K562 (cell line): ENCODE data around the gene MDK. TPM values are rescaled to one million over a fixed set of nuclear protein-coding genes. Genes with fewer than 3 reads are reported as not detected.
A peak's percentile ranks its signal among the peaks of the same experiment; 100 is the strongest.

Source experiments
- BHLHE40 ChIP-seq: IDR thresholded peaks from 2 replicates; pipeline ENCODE4 v1.6.1; 2011; ENCODE audit warnings: low read length, improper control_type of control experiment
- CBFA2T3 ChIP-seq: fragments of 450-650 bp; IDR thresholded peaks from 2 replicates; pipeline ENCODE4 v1.6.1; 2017
- CBX5 ChIP-seq: IDR thresholded peaks from 2 replicates; pipeline ENCODE4 v1.6.1; 2014; ENCODE audit warnings: low read depth, borderline replicate concordance
- DPF2 ChIP-seq: fragments of 450-650 bp; IDR thresholded peaks from 2 replicates; pipeline ENCODE4 v1.6.1; 2016
- ESRRA ChIP-seq: fragments of 450-650 bp; IDR thresholded peaks from 2 replicates; pipeline ENCODE4 v1.6.1; 2014; ENCODE audit warnings: low read depth, mild to moderate bottlenecking, moderate library complexity, borderline replicate concordance
- HCFC1 ChIP-seq: IDR thresholded peaks from 2 replicates; pipeline ENCODE4 v1.6.1; 2012; ENCODE audit warnings: low read depth, low read length, improper control_type of control experiment
- HDAC1 ChIP-seq, 2 experiments: fragments of 450-650 bp; IDR thresholded peaks; 2 replicates each; pipeline ENCODE4 v1.6.1; 2016 to 2017; ENCODE audit warnings: inconsistent platforms in 1 of 2, mild to moderate bottlenecking in 1 of 2, moderate library complexity in 1 of 2
- KAT7 ChIP-seq: sonication (generic); formaldehyde crosslinking; IDR thresholded peaks from 2 replicates; pipeline ENCODE4 v1.8.0; 2022; ENCODE audit warnings: missing genetic modification reagents, mild to moderate bottlenecking, borderline replicate concordance
- MEIS2 ChIP-seq: fragments of 450-650 bp; IDR thresholded peaks from 2 replicates; pipeline ENCODE4 v1.6.1; 2014; ENCODE audit warnings: mild to moderate bottlenecking; ENCODE audit not compliant: partially characterized antibody
- SMARCE1 ChIP-seq: fragments of 450-650 bp; IDR thresholded peaks from 2 replicates; pipeline ENCODE4 v1.7.1; 2016; ENCODE audit warnings: mild to moderate bottlenecking
- TARDBP ChIP-seq: fragments of 450-650 bp; IDR thresholded peaks from 2 replicates; pipeline ENCODE4 v1.6.1; 2016
- polyA plus RNA-seq, 8 experiments: library from polyadenylated mRNA; depleted of rRNA in 4 of 8; stranded (reverse) in 5 of 8; unstranded in 3 of 8; fragments of >200 nt; fragmentation: Nextera tagmentation in 2 of 8; fragmentation: Illumina TruSeq in 1 of 8; extraction: Ambion mirVana in 2 of 8; extraction: Trizol in 1 of 8; gene quantifications; 2 replicates each; pipeline versions ENCODE4 v1.2.1 to v1.2.3, GENCODE V29; 2011 to 2014; ENCODE audit warnings: inconsistent platforms in 1 of 8, missing spikeins in 1 of 8
- total RNA-seq, 7 experiments: library from RNA; depleted of rRNA in 6 of 7; stranded (reverse); fragments of >200 nt in 6 of 7; fragmentation: Illumina TruSeq in 2 of 7; extraction: Trizol in 2 of 7; gene quantifications; 2 replicates each; pipeline versions ENCODE4 v1.2.1 to v1.2.3, GENCODE V29; 2011 to 2021; ENCODE audit warnings: low replicate concordance in 1 of 7
- TF ChIP-seq, protein P1 (sequence below): fragments of 450-650 bp; IDR thresholded peaks from 2 replicates; pipeline ENCODE4 v1.6.1; 2016; ENCODE audit warnings: low read depth

MDK gene
- total and polyA plus RNA-seq, 9 of the 15 experiments (the other 6 are each of a cell fraction or from before 2014, with no cell fraction given): 20.7 to 700 (median 350) TPM

DNA sequence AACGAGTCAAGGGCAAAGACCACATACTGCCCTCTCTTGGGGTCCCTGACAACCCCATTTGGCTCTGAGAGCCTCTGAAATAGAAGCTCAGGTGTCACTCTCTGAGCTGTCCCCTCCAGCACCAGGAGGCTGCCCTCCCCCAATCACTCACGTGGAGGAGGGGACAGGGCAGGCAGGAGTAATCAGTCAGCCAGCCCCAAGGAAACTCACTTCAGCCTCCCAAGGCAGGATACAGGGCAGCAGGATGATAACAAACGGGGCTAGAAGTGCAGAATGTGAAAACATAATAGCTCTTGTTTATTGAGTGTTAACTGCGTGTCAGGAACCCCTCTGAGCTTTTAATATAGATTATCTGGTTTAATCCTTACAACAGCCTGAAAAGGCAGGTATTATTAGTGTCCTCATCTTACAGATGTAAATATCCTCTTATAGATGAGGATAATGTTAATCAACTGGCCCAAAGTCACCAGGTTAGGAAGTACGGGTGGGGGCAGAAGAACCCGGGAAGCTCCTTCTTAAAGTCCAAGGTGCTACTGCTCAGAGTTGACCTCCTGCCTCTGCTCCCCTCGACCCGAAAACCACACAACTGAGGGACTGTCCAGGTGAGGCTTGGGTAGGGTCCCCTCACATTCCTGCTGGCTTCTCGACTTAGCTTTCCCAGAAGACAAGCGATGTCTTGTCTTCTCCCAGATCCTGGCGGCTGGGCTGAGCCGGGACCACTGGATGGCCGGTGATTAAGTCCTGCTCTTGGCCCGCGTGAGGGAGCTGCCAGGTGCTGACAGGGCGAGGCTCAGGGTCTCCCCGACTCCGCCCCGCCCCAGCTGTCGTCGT lies 7.4 kb downstream of the MDK start (continued):
- TF ChIP-seq, protein P1, sequence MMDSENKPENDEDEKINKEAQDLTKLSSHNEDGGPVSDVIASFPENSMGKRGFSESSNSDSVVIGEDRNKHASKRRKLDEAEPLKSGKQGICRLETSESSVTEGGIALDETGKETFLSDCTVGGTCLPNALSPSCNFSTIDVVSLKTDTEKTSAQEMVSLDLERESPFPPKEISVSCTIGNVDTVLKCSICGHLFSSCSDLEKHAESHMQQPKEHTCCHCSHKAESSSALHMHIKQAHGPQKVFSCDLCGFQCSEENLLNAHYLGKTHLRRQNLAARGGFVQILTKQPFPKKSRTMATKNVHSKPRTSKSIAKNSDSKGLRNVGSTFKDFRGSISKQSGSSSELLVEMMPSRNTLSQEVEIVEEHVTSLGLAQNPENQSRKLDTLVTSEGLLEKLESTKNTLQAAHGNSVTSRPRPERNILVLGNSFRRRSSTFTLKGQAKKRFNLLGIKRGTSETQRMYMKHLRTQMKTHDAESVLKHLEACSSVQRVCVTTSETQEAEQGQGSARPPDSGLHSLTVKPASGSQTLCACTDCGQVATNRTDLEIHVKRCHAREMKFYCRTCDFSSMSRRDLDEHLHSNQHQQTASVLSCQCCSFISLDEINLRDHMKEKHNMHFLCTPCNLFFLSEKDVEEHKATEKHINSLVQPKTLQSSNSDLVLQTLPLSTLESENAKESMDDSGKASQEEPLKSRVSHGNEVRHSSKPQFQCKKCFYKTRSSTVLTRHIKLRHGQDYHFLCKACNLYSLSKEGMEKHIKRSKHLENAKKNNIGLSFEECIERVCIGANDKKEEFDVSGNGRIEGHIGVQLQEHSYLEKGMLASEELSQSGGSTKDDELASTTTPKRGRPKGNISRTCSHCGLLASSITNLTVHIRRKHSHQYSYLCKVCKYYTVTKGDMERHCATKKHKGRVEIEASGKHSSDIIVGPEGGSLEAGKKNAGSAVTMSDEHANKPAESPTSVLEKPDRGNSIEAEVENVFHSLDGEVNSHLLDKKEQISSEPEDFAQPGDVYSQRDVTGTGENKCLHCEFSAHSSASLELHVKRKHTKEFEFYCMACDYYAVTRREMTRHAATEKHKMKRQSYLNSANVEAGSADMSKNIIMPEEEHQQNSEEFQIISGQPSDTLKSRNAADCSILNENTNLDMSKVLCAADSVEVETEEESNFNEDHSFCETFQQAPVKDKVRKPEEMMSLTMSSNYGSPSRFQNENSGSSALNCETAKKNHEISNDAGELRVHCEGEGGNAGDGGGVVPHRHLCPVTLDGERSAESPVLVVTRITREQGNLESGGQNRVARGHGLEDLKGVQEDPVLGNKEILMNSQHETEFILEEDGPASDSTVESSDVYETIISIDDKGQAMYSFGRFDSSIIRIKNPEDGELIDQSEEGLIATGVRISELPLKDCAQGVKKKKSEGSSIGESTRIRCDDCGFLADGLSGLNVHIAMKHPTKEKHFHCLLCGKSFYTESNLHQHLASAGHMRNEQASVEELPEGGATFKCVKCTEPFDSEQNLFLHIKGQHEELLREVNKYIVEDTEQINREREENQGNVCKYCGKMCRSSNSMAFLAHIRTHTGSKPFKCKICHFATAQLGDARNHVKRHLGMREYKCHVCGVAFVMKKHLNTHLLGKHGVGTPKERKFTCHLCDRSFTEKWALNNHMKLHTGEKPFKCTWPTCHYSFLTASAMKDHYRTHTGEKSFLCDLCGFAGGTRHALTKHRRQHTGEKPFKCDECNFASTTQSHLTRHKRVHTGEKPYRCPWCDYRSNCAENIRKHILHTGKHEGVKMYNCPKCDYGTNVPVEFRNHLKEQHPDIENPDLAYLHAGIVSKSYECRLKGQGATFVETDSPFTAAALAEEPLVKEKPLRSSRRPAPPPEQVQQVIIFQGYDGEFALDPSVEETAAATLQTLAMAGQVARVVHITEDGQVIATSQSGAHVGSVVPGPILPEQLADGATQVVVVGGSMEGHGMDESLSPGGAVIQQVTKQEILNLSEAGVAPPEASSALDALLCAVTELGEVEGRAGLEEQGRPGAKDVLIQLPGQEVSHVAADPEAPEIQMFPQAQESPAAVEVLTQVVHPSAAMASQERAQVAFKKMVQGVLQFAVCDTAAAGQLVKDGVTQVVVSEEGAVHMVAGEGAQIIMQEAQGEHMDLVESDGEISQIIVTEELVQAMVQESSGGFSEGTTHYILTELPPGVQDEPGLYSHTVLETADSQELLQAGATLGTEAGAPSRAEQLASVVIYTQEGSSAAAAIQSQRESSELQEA: no peak
- TF ChIP-seq CBFA2T3 (0 out of 2 replicates have a peak, but pooled peaks have one; percentile 19), BHLHE40 (peak; percentile 85), KAT7 (CRISPR knock-in tag) (no peak), MEIS2 (peak; percentile 40), HDAC1 (IDR thresholded peaks at IDR 0.05) (peak in 1 of 2 experiments; percentile 50; a peak in 2 of 4 replicates), CBX5 (no peak), DPF2 (no peak), SMARCE1 (no peak), ESRRA (peak; percentile 60), TARDBP (no peak), HCFC1 (no peak)
